Activated naive CD4-positive, alpha-beta T cell treated with anti-CD3 and anti-CD28 coated beads, Interleukin-2, amount 50 U/mL, for 24 hours (primary cell): ENCODE data around the gene EXOSC10.
"Not testable (repeated sequence)": the region's sequence is repeated elsewhere in the genome, so short reads cannot be mapped to it uniquely, and the experiment has no call there.

Experiments
- H3K27ac Mint-ChIP-seq: one replicate; pipeline ENCODE4 v1.8.0; 2021; ENCODE audit warnings: mild to moderate bottlenecking, mixed read lengths
- H3K27me3 Mint-ChIP-seq: one replicate; pipeline ENCODE4 v1.8.0; 2021; ENCODE audit warnings: mixed read lengths
- H3K36me3 Mint-ChIP-seq: one replicate; pipeline ENCODE4 v1.8.0; 2021; ENCODE audit warnings: mixed read lengths
- H3K4me1 Mint-ChIP-seq: one replicate; pipeline ENCODE4 v1.8.0; 2021; ENCODE audit warnings: mixed read lengths
- H3K4me3 Mint-ChIP-seq: one replicate; pipeline ENCODE4 v1.8.0; 2021; ENCODE audit warnings: mild to moderate bottlenecking, mixed read lengths
- H3K9me3 Mint-ChIP-seq: one replicate; pipeline ENCODE4 v1.8.0; 2021; ENCODE audit warnings: mixed read lengths

EXOSC10 gene

GRCh38 chr1:11129649-11130390, 30.2 kb upstream of the EXOSC10 start:
- H3K4me3 Mint-ChIP-seq, result no peak overlapping the region
- peaks cover 21% of the 10 kb centered on the region for H3K36me3 Mint-ChIP-seq
- H3K9me3 Mint-ChIP-seq, result no peaks in the 10 kb centered on the region
- H3K4me1 Mint-ChIP-seq, result no peaks in the 10 kb centered on the region
- H3K27me3 Mint-ChIP-seq, result no peaks in the 10 kb centered on the region
- no peak overlapping the region for H3K27ac Mint-ChIP-seq

DNA sequence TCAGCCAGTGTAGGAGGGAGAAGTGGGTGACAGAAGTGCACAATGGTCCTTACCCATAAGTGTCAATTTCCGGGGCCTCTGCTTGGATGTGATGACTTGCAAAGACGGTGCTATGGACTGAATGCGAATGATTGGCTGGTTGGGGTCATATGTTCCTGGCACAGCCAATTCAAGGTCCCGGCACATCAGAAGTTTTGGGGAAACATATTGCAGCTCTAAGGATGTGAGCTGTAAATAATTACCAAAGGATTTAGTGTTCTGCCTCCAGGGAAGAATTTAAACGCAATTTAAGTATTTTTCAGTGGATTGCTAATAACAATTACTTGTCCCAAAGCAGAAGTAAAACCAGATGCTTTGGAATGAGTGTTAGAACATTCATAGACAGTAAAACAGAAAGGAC, 26.9 kb upstream of the EXOSC10 start:
- no peaks in the 10 kb centered on the region for H3K4me1 Mint-ChIP-seq
- H3K4me3 Mint-ChIP-seq, result no peak overlapping the region
- H3K27ac Mint-ChIP-seq, result no peak overlapping the region
- H3K9me3 Mint-ChIP-seq, result no peaks in the 10 kb centered on the region
- no peaks in the 10 kb centered on the region for H3K27me3 Mint-ChIP-seq
- H3K36me3 Mint-ChIP-seq, result peaks cover 23% of the 10 kb centered on the region

DNA sequence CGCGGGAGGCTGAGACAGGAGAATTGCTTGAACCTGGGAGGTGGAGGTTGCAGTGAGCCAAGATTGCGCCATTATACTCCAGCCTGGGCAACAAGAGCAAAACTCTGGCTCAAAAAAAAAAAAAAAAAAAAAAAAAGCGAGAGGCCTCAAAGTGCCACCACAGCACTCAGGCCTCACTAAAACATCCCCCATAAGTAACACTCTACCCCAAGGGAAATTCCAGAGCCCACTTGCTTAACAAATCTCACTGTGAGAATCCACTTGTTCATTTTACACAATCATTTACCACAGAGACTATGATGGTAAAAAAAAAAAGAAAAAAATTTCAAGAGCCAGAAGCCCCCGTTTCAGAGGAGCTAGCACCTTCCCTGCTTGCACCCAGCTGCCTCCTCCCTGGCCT, 26.3 kb upstream of the EXOSC10 start:
- Mint-ChIP-seq H3K36me3 (peaks cover 21% of the 10 kb centered on the region), H3K9me3 (no peaks in the 10 kb centered on the region), H3K4me1 (no peaks in the 10 kb centered on the region), H3K27me3 (no peaks in the 10 kb centered on the region), H3K4me3 (no peak overlapping the region), H3K27ac (no peak overlapping the region)

DNA sequence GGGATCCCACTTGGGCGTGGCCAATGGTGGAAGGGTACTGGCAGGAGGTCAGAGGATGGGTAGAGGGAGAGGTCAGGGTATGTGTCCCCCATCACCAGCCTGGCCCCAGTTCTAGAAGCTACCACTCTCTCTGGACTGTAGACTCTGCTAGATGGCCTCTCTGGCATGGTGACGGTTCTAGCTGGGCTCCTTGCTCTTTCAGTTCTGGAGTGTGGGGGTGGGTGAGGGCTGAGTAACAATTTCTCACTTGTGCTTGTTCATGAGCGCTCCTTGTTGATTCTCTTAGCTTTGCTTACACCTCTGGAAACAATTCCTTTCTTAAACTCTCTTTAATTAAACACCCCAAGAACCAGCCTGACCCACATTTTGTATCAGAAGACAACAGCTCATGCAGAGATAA, 25.3 kb upstream of the EXOSC10 start:
- no peak overlapping the region for H3K27ac Mint-ChIP-seq
- H3K4me3 Mint-ChIP-seq, result no peak overlapping the region
- H3K9me3 Mint-ChIP-seq, result no peaks in the 10 kb centered on the region
- no peaks in the 10 kb centered on the region for H3K4me1 Mint-ChIP-seq
- H3K27me3 Mint-ChIP-seq, result no peaks in the 10 kb centered on the region
- H3K36me3 Mint-ChIP-seq, result peaks cover 17% of the 10 kb centered on the region

DNA sequence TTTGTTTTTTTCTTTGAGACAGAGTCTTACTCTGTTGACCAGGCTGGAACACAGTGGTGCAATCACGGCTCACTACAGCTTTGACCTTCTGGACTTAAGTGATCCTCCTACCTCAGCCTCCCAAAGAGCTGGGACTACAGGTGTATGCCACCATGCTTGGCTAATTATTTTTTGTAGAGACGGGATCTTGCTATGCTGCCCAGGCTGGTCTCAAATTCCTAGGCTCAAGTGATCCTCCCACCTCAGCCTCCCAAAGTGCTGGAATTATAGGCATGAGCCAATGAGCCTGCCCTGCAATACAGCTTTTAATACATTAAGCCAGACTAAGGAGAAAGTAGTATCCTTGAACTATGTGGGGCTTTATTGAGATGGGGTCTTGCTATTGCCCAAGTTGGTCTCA, 16.6 kb upstream of the EXOSC10 start:
- H3K36me3 Mint-ChIP-seq, result peaks cover 3% of the 10 kb centered on the region
- no peak overlapping the region for H3K27ac Mint-ChIP-seq
- H3K27me3 Mint-ChIP-seq, result no peaks in the 10 kb centered on the region
- H3K4me3 Mint-ChIP-seq, result no peak overlapping the region
- H3K4me1 Mint-ChIP-seq, result no peaks in the 10 kb centered on the region
- no peaks in the 10 kb centered on the region for H3K9me3 Mint-ChIP-seq

GRCh38 chr1:11114966-11115365, 15.3 kb upstream of the EXOSC10 start:
- no peaks in the 10 kb centered on the region for H3K27me3 Mint-ChIP-seq
- H3K4me1 Mint-ChIP-seq, result no peaks in the 10 kb centered on the region
- peaks cover 3% of the 10 kb centered on the region for H3K36me3 Mint-ChIP-seq
- no peak overlapping the region for H3K27ac Mint-ChIP-seq
- H3K4me3 Mint-ChIP-seq, result no peak overlapping the region
- no peaks in the 10 kb centered on the region for H3K9me3 Mint-ChIP-seq

- H3K9me3 Mint-ChIP-seq, result no peaks in the 10 kb centered on the region
- no peaks in the 10 kb centered on the region for H3K4me1 Mint-ChIP-seq
- H3K4me3 Mint-ChIP-seq, result no peak overlapping the region
- peaks cover 8% of the 10 kb centered on the region for H3K36me3 Mint-ChIP-seq
- H3K27ac Mint-ChIP-seq, result no peak overlapping the region
- H3K27me3 Mint-ChIP-seq, result no peaks in the 10 kb centered on the region
Measured at GRCh38 chr1:11109047-11109760, 9.5 kb upstream of the EXOSC10 start.

GRCh38 chr1:11107599-11107998, 7.9 kb upstream of the EXOSC10 start:
- Mint-ChIP-seq H3K27ac (no peak overlapping the region), H3K9me3 (no peaks in the 10 kb centered on the region), H3K4me3 (no peak overlapping the region), H3K4me1 (no peaks in the 10 kb centered on the region), H3K27me3 (no peaks in the 10 kb centered on the region), H3K36me3 (peaks cover 6% of the 10 kb centered on the region)

GRCh38 chr1:11105586-11105985, 5.9 kb upstream of the EXOSC10 start:
- Mint-ChIP-seq H3K4me3 (no peak overlapping the region), H3K4me1 (peaks cover 5% of the 10 kb centered on the region), H3K27me3 (no peaks in the 10 kb centered on the region), H3K36me3 (peaks cover 6% of the 10 kb centered on the region), H3K27ac (peak overlapping the region; percentile 25), H3K9me3 (no peaks in the 10 kb centered on the region)

- peaks cover 4% of the 10 kb centered on the region for H3K36me3 Mint-ChIP-seq
- H3K27ac Mint-ChIP-seq, result no peak overlapping the region
Measured at GRCh38 chr1:11101347-11101746, 1.7 kb upstream of the EXOSC10 start.

GRCh38 chr1:11100806-11101205, 1.1 kb upstream of the EXOSC10 start:
- H3K27ac Mint-ChIP-seq, H3K9me3 Mint-ChIP-seq, H3K27me3 Mint-ChIP-seq, H3K36me3 Mint-ChIP-seq, H3K4me3 Mint-ChIP-seq: not testable (repeated sequence)
- H3K4me1 Mint-ChIP-seq, result peaks cover 19% of the 10 kb centered on the region

More at GRCh38 chr1:11101347-11101746, 1.7 kb upstream of the EXOSC10 start:
- H3K27me3 Mint-ChIP-seq, result no peaks in the 10 kb centered on the region
- peaks cover 19% of the 10 kb centered on the region for H3K4me1 Mint-ChIP-seq
- peak overlapping the region; percentile 68 for H3K4me3 Mint-ChIP-seq
- no peaks in the 10 kb centered on the region for H3K9me3 Mint-ChIP-seq

DNA sequence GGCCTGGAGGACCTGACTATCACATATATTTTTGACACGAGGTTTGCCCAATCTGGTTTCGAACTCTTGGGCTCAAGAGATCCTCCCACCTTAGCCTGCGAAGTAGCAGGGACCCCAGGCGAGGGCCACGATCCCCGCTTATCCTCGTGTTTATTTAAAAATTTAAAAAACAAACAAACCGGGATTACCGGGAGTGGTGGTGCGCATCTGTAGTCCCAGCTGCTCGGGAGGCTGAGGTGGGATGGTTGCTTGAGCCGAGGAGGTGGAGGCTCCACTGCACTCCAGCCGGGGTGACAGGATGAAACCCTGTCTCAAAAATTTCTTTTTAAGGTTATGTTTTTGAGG, 452 bp upstream of the EXOSC10 start:
- H3K4me1 Mint-ChIP-seq, result peaks cover 19% of the 10 kb centered on the region
- no peaks in the 10 kb centered on the region for H3K27me3 Mint-ChIP-seq
- H3K36me3 Mint-ChIP-seq, result peaks cover 4% of the 10 kb centered on the region
- H3K9me3 Mint-ChIP-seq, result no peaks in the 10 kb centered on the region
- peak overlapping the region; percentile 99 for H3K4me3 Mint-ChIP-seq
- H3K27ac Mint-ChIP-seq, result peak overlapping the region; percentile 95

DNA sequence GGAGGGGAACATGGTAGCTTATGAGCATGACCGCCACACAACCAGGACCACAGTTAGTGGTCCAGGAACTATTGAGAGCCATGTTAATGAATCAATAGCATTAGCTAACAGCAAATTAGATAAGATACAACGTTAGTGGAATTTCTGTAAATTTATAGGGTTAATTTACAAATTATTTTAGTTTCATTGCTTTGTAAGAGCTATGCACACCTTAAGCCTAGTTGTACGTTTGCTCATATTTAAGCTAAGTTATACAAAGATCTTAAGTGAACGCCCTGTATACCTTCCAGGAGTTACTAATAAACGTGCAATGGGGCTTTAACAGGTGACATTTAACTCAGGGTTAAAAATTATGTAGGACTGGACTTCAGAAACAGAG, 749 bp downstream of the EXOSC10 start:
- no peaks in the 10 kb centered on the region for H3K27me3 Mint-ChIP-seq
- peak overlapping the region; percentile 95 for H3K27ac Mint-ChIP-seq
- H3K4me1 Mint-ChIP-seq, result peaks cover 19% of the 10 kb centered on the region
- peak overlapping the region; percentile 99 for H3K4me3 Mint-ChIP-seq
- H3K9me3 Mint-ChIP-seq, result no peaks in the 10 kb centered on the region
- H3K36me3 Mint-ChIP-seq, result peaks cover 4% of the 10 kb centered on the region

- not testable (repeated sequence) for H3K4me1 Mint-ChIP-seq, H3K4me3 Mint-ChIP-seq, H3K9me3 Mint-ChIP-seq, H3K27ac Mint-ChIP-seq, H3K27me3 Mint-ChIP-seq
- H3K36me3 Mint-ChIP-seq, result peaks cover 25% of the 10 kb centered on the region
Measured at GRCh38 chr1:11083784-11084183, 15.9 kb downstream of the EXOSC10 start.

DNA sequence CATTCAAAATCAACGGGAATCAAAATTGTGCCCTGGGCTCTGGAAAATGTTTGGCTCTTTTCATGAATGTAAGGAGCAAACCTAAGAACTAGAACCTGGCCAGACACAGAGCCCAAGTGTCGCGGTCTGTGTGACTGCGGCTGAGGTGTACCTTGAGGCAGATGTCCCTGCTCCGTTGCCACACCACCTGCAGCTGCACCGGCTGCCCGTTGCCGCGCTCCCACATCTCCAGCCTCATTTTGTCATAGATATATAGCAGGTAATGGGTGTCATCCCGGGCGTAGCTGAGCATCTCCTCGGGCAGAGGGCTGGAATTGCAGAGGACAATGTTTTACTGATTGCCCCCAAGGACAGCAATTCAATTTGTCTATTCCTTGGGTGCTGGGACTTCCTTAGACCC, 18.7 kb downstream of the EXOSC10 start:
- no peaks in the 10 kb centered on the region for H3K27me3 Mint-ChIP-seq
- no peak overlapping the region for H3K4me3 Mint-ChIP-seq
- H3K36me3 Mint-ChIP-seq, result peaks cover 16% of the 10 kb centered on the region
- H3K27ac Mint-ChIP-seq, result no peak overlapping the region
- H3K4me1 Mint-ChIP-seq, result no peaks in the 10 kb centered on the region
- no peaks in the 10 kb centered on the region for H3K9me3 Mint-ChIP-seq

- Mint-ChIP-seq H3K36me3 (peaks cover 9% of the 10 kb centered on the region), H3K27ac (no peak overlapping the region), H3K9me3 (no peaks in the 10 kb centered on the region), H3K27me3 (no peaks in the 10 kb centered on the region), H3K4me1 (no peaks in the 10 kb centered on the region), H3K4me3 (no peak overlapping the region)
Measured at GRCh38 chr1:11078631-11079030, 21.0 kb downstream of the EXOSC10 start.

DNA sequence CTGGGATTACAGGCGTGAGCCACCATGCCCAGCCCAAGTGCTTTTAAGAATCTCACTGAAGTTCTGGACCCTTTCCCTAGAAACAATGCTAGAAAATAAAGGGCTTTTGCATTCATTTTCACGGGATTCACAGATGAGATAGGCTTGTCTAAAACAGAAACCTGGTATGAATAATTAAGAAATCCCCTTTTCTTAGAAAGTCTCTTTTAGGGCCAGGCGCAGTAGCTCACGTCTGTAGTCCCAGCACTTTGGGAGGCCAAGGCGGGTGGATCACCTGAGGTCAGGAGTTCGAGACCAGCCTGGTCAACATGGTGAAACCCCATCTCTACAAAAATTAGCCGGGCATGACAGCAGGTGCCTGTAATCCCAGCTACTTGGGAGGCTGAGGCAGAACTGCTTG, 26.3 kb downstream of the EXOSC10 start:
- not testable (repeated sequence) for H3K9me3 Mint-ChIP-seq, H3K27me3 Mint-ChIP-seq, H3K4me3 Mint-ChIP-seq, H3K27ac Mint-ChIP-seq, H3K36me3 Mint-ChIP-seq, H3K4me1 Mint-ChIP-seq
